Activated T-helper 9 cell treated with anti-CD3 and anti-CD28 coated beads, Interleukin-2, amount 50 U/mL, for 16 hours (primary cell): Measurements from ENCODE around the gene C12orf60.

Source experiments
- DNase-seq: peaks from one replicate; pipeline ENCODE4 v3.0.0-alpha.2; 2020; ENCODE audit warnings: low read depth

C12orf60 gene

GRCh38 chr12:14836336-14837210 lies 33.1 kb downstream of the C12orf60 start:
- no peak for DNase-seq

GRCh38 chr12:14839262-14839661 lies 35.8 kb downstream of the C12orf60 start:
- DNase-seq: no peak

GRCh38 chr12:14840616-14841015 lies 37.1 kb downstream of the C12orf60 start:
- DNase-seq: no peak

- no peak for DNase-seq
Measured at GRCh38 chr12:14841761-14842160, 38.3 kb downstream of the C12orf60 start.

DNA sequence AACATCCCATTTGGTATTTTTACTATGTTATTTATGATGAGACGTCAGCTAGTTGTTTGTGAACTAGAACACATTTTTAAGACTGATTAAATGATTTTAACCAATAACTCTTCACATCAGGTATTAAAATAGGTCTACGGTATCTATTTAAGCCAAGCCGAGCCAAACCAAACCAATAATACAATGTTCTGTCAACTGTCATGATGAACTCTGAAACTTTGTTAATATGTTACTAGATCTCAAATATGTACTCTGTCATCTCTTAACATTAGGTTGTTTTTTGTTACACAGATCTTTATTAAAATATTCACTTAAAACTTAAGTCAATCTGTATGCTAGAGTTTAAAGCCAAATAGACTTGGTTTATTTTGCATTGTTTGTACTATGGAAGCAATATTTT lies 38.8 kb downstream of the C12orf60 start:
- no peak for DNase-seq

- no peak for DNase-seq
Measured at GRCh38 chr12:14843425-14843887, 40.0 kb downstream of the C12orf60 start, which contains the start of gene ART4. TSS of gene ART4 (minus strand) at chr12:14843526. CDS start at chr12:14843113, 413 bp downstream.

DNA sequence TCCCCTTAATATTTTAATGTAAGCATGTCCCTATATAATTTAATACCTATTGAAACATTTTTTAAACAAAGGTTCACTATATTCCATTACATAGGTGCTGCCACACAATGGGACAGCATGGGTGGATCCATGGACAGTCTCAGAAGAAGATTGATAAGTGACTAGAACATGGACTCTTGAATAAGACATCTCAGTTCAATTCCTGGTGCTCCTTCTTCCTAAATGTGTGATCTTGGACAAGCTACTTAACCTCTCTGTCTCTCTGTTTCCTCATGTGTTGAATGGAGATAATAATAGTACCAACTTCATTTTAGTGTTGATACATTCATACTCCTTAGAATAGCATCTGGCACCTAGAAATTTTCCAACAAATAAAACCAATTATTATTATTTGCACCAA lies 40.9 kb downstream of the C12orf60 start:
- DNase-seq: no peak

DNA sequence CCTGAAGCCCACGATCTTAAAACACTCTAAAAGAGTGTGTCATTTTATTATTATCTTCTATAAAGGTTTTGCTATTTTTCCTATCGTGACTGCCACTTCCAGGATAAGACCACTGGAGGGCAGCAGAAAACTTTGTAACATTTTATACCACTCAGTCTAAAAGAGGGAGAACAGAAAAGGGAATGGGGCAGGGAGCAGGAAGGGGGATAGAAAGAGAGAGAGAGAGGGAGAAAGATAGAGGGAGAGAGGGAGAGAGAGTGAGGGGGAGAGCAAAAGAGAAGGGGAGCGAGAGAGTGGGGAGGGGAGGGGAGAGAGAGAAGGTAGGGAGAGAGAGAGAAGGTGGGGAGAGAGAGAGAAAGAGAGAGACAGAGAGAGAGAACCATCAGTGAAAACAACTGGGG lies 41.9 kb downstream of the C12orf60 start:
- DNase-seq: no peak

DNA sequence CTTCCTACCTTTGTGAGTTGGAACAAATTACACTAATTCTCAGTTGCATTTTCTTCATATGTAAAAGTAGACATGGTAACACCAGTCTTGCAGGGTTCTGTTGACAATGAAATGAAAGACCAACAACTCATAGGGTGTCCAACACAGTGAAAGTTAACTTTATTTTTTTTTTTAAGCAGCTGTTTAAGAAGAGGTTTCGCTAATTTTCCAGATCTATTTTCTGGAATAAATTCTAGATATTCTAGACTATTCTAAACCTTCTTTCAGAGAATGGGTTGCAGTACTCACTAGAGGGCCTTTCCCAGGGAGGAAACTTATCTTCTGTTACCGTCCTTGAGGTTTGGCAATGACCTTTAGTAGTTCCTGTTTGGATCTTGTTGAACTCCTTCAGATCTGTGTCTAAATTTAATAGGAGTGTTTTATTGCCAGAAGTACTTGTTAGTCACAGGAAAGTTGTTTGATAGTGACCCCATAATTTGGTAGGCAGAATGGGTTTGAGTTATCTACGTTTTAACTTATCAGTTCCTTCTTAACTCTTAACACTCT lies 42.6 kb downstream of the C12orf60 start:
- no peak for DNase-seq

DNA sequence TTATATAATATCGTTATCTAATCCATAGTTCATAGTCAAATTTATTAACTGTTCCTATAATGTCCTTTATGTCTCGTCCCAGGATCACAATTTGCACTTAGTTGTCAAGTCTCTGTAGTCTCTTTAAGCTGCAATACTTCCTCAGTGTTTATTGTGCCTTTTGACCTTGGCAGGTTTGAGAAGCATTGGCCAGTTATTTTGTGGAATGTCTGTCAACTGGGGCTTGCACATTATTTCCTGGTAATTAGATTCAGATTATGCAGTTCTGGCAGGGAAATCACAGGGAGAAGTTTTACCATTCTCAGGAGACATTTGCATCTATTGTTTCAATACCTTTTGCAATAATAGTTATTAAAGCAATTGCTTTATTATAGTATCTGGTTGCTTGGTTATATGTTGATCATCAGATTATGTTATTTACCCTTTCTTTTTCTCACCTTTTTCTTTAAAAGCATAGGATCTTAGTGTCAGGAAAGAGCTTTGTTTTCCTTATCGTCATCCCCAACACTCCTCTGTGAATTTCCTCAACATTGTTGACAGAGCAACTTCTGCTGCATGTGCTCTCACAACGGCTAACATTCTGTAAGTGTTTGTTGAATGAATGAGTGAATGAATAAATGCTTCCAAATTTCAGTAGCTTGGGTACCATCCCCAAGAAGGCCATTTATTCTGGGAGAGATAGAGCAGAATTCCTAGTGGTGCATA lies 43.6 kb downstream of the C12orf60 start:
- DNase-seq: no peak

GRCh38 chr12:14849661-14850060 lies 46.2 kb downstream of the C12orf60 start:
- no peak for DNase-seq

DNA sequence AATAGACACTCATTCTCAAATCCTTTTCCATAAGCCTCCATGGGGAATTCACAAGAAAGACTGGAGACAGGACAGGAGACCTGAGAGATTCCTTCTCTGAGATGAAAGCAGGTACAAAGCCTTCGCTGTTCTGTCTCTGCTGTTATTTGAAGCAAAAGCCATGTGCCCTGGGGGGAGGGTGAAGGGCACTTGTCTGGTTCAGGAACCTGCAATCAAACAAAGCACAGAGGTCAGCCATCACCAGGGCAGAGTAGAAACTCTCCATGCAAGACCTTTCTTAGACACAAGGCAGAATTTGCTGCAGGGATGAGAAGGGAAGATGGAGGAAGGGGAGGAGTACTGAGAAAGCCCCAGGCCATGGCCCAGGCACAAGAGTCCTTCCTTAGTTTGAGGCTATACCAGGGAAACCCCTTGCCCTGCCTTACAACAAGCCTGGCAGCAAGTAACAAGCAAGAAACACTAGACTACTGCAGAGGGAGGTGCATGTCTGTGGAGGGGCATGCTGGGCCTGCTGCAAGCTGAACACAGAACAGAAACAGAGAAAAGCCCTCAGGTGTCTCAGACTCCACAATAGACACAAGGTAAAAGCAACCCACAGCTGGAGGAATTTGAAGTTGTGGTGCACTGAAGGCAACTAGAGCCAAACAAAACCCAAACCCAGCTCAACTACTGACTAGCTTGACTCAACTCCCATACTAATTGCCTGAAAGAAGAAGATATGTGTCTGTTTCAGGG lies 47.6 kb downstream of the C12orf60 start:
- no peak for DNase-seq

- DNase-seq: no peak
Measured at GRCh38 chr12:14852880-14853279, 49.4 kb downstream of the C12orf60 start.

- DNase-seq: no peak
Measured at GRCh38 chr12:14853961-14854360, 50.5 kb downstream of the C12orf60 start.

DNA sequence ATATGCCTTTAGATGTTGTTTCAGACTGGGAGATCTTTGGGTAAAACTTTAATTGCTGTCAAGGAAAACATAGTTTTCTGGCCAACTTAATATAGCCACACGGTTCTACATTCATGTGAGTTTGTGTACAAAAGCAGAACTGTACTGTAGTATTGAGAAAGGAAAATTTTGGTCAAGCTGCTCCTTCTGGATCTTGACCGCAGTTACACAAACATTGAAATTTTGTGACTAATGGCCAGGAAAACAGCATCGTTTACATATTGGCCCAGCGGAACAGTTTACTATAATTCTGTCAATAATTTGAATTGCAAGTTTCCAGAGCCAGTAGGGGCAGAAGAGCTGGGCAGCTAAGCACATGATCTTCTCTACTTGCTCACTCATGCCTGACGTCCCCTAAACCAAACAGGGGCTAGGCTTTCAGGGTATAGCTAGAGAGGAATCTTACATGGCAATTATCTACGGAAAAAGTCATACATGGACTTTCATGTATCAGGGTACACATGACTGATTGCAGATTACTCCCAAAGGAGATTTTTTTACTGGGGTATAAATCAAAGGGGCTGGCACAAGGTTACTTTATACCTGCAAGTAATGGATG lies 51.2 kb downstream of the C12orf60 start:
- no peak for DNase-seq

GRCh38 chr12:14858513-14858912 lies 55.0 kb downstream of the C12orf60 start:
- no peak for DNase-seq

DNA sequence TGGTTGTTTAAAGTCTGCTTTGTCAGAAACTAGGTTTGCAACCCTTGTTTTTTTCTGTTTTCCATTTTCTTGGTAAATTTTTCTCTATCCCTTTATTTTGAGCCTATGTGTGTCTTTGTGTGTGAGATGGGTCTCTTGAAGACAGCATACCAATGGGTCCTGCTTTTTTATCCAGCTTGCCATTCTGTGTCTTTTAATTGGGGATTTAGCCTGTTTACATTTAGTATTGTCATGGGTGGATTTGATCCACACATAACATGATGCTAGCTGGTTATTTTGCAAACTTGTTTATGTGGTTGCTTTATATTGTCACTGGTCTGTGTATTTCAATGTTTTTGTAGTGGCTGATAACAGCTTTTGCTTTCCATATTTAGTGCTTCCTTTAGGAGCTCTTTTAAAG lies 57.0 kb downstream of the C12orf60 start:
- DNase-seq: no peak

GRCh38 chr12:14868916-14869506 lies 65.5 kb downstream of the C12orf60 start:
- no peak for DNase-seq

GRCh38 chr12:14871247-14871646 lies 67.8 kb downstream of the C12orf60 start:
- DNase-seq: no peak

- DNase-seq: no peak
Measured at GRCh38 chr12:14871886-14872285, 68.4 kb downstream of the C12orf60 start.

DNA sequence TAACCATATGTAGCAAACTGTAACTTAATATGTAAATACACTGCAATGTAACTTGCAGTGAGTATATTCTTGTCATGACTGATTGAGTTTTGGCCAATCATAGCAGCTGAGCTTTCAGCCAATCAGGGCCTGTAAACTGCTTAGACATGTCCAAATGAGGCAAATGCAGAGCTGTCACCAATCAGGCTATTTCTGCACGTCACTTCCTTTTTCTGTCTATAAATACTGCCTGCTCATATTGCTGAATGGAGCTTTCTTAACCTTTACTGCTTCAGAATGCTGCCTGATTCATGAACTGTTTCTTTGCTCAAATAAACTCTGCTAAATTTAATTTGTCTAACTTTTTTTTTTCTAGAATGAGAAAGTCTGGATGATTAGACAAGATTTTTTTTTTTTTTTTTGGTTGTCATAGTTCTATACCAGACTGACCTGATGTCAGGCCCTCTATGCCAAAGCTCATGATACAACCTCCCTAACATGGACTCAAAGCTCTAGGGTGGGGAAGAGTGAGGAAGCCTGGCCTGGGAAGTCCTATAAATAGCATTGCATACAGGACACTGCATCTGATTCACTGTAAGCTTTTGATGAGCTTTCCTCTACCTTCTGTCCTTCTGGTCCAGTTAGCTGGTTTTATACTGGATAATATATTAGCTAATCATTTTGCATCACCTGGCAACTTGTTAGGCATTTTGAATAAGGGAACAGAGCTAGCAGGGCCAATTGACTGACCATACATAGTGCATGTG lies 70.1 kb downstream of the C12orf60 start:
- DNase-seq: no peak
